ENCODE data around the gene OST4. TPM values are rescaled to one million over a fixed set of nuclear protein-coding genes. Genes with fewer than 3 reads are reported as not detected.

The OST4 gene
- polyA plus RNA-seq, 2 of the 4 experiments (the other 2 are of a cell fraction): 392 to 880 TPM

DNA sequence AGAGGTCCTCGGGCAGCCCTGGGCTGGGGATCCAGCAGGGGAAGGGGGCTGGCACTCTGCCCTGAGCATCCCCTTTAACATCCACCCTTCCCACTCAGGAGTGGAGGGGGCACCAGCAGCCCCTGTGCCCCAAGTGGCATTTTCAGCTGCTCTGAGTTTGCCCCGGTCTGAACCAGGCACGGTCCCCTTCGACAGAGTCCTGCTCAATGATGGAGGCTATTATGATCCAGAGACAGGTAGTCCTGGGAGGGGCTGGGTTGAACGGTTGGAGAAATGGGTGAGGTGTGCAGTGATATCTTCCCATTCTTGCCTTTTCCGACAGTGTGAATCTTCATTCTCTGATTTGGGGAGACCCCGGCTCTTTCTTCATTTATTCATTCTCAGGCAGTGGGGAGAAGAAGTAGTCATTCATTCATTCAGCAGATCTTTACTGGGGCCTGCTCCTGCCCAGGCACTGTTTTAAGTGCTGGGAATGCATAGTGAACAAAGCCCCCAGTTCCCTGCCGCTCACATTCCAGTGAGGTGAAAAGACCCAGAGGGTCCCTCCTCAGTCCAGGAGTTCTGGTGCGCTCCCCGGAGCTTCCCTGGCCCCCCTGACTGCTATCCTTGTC is 13.7 kb upstream of the OST4 start:
- no peaks in the 10 kb centered on the region for H3K9me3 ChIP-seq
- FAIRE-seq (no peak), ATAC-seq (no peak), DNase-seq (ENCODE audit: low read depth in 1 of 2, low spot score in 1 of 2) (no peak)
- peak overlapping the region; percentile 81 for H3K4me2 ChIP-seq
- H3K4me1 ChIP-seq: peaks cover 17% of the 10 kb centered on the region
- H3K27ac ChIP-seq: peak overlapping the region; percentile 90 to 91
- ChIA-PET CTCF (interaction anchor here (0.5 to 15.3 kb wide), 33 partner anchors 8 to 1377 kb away, joined by 3 to 253 read pairs (median 4); partner anchors contain the start of genes ABHD1, AGBL5 and OST4), POLR2A (interaction anchor here (1.0 to 1.5 kb wide), 5 partner anchors 14 to 123 kb away, joined by 3 to 8 read pairs (median 4); partner anchors contain the start of genes AGBL5 and OST4)
- TF ChIP-seq TP53 (CRISPR knock-in tag; IDR thresholded peaks at IDR 0.05) (0 out of 2 replicates have a peak, but pooled peaks have one; percentile 7), BHLHE40 (IDR thresholded peaks at IDR 0.05; ENCODE audit: low read depth, low read length) (no peak)
- peak overlapping the region; percentile 70; the same call in 2 of the 3 replicates for H3K4me3 ChIP-seq
- 54% methylated on average over 10 of the region's 10 CpGs for WGBS (ENCODE audit: missing lambda C conversion rate)

GRCh38 chr2:27084297-27085061 is 13.0 kb upstream of the OST4 start:
- H3K4me3 ChIP-seq: no peak overlapping the region
- TF ChIP-seq POLR2A (IDR thresholded peaks at IDR 0.05; ENCODE audit: low read length) (no peak), JUNB (IDR thresholded peaks at IDR 0.05) (no peak), RNF2 (IDR thresholded peaks at IDR 0.05; ENCODE audit: borderline replicate concordance, low read depth) (no peak), FOSL2 (IDR thresholded peaks at IDR 0.05) (no peak), FOSL2 (CRISPR knock-in tag; IDR thresholded peaks at IDR 0.05) (no peak), BCL3 (IDR thresholded peaks at IDR 0.05) (no peak), KDM5A (IDR thresholded peaks at IDR 0.05) (no peak), ZNF302 (CRISPR knock-in tag; IDR thresholded peaks at IDR 0.05) (no peak), FOSB (CRISPR knock-in tag; IDR thresholded peaks at IDR 0.05) (no peak)
- TF ChIP-seq, protein P1, sequence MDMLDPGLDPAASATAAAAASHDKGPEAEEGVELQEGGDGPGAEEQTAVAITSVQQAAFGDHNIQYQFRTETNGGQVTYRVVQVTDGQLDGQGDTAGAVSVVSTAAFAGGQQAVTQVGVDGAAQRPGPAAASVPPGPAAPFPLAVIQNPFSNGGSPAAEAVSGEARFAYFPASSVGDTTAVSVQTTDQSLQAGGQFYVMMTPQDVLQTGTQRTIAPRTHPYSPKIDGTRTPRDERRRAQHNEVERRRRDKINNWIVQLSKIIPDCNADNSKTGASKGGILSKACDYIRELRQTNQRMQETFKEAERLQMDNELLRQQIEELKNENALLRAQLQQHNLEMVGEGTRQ (IDR thresholded peaks at IDR 0.05): no peak
- peaks cover 17% of the 10 kb centered on the region for H3K4me1 ChIP-seq
- CTCF ChIA-PET: interaction anchor here (0.8 to 15.3 kb wide), 14 partner anchors 8 to 243 kb away, joined by 3 to 253 read pairs (median 6); partner anchors contain the start of genes AGBL5 and OST4
- no peaks in the 10 kb centered on the region for H3K9me3 ChIP-seq
- ATAC-seq (no peak), FAIRE-seq (no peak), DNase-seq (ENCODE audit: low read depth in 1 of 2, low spot score in 1 of 2) (no peak)
- 86% methylated on average over 6 of the region's 6 CpGs for WGBS (ENCODE audit: missing lambda C conversion rate)
- POLR2A ChIA-PET: interaction anchor here (1.2 to 1.5 kb wide), 3 partner anchors 13 to 35 kb away, joined by 3 to 8 read pairs (median 4); partner anchors contain the start of gene OST4
- no peak overlapping the region for H3K4me2 ChIP-seq
- no peak overlapping the region; a peak in 1 of 6 replicates for H3K27ac ChIP-seq

DNA sequence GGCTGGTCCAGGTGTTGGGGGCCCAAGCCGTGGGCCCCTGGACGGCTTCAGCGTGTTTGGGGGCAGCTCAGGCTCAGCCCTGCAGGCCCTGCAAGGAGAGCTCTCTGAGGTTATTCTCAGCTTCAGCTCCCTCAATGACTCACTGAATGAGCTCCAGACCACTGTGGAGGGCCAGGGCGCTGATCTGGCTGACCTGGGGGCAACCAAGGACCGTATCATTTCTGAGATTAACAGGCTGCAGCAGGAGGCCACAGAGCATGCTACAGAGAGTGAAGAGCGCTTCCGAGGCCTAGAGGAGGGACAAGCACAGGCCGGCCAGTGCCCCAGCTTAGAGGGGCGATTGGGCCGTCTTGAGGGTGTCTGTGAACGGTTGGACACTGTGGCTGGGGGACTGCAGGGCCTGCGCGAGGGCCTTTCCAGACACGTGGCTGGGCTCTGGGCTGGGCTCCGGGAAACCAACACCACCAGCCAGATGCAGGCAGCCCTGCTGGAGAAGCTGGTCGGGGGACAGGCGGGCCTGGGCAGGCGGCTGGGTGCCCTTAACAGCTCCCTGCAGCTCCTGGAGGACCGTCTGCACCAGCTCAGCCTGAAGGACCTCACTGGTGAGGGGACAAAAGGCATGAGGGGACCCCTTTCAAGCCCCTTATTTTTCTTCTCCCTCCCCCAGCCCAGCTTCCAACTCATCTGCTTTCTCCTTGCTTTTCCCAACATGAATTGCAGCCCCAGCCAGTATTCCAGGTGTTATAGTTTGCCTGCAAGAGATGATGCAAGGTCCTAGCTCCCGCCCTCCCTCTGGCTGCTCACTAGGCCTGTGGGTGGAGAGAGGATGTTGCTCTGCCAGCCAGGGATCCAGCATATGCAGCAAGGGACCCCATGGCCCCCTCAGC is 12.2 kb upstream of the OST4 start:
- ChIA-PET CTCF (interaction anchor here (0.8 to 15.3 kb wide), 13 partner anchors 7 to 238 kb away, joined by 3 to 253 read pairs (median 9); partner anchors contain the start of genes AGBL5, OST4 and TMEM214), POLR2A (interaction anchor here (0.7 to 3.3 kb wide), 3 partner anchors 12 to 237 kb away, joined by 3 to 18 read pairs (median 4); partner anchors contain the start of genes AGBL5 and OST4)
- Histone ChIP-seq H3K4me3 (no peak overlapping the region), H3K4me2 (no peak overlapping the region), H3K4me1 (peaks cover 17% of the 10 kb centered on the region), H3K9me3 (no peaks in the 10 kb centered on the region), H3K27ac (peak overlapping the region in 1 of 2 experiments; percentile 15; a peak in 1 of 6 replicates)
- FAIRE-seq (no peak), DNase-seq (ENCODE audit: low read depth in 1 of 2, low spot score in 1 of 2) (no peak), ATAC-seq (no peak)
- WGBS (ENCODE audit: missing lambda C conversion rate): 89% methylated on average over 17 of the region's 20 CpGs
- TF ChIP-seq NFE2L2 (conservative IDR thresholded peaks at IDR 0.05; ENCODE audit: low read length): no peak
- no peak for TF ChIP-seq ZSCAN20 (CRISPR knock-in tag; IDR thresholded peaks at IDR 0.05)
- TF ChIP-seq ZNF302 (CRISPR knock-in tag; IDR thresholded peaks at IDR 0.05): no peak
- TF ChIP-seq, protein P1 (IDR thresholded peaks at IDR 0.05): no peak
- TF ChIP-seq, protein P2, sequence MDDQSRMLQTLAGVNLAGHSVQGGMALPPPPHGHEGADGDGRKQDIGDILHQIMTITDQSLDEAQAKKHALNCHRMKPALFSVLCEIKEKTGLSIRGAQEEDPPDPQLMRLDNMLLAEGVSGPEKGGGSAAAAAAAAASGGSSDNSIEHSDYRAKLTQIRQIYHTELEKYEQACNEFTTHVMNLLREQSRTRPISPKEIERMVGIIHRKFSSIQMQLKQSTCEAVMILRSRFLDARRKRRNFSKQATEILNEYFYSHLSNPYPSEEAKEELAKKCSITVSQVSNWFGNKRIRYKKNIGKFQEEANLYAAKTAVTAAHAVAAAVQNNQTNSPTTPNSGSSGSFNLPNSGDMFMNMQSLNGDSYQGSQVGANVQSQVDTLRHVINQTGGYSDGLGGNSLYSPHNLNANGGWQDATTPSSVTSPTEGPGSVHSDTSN (IDR thresholded peaks at IDR 0.05): no peak
- TF ChIP-seq EHMT2 (IDR thresholded peaks at IDR 0.05; ENCODE audit: low read depth): no peak
- no peak for TF ChIP-seq GATA3 (IDR thresholded peaks at IDR 0.05; ENCODE audit: borderline replicate concordance)
- no peak for TF ChIP-seq ESRRA (IDR thresholded peaks at IDR 0.05; ENCODE audit: borderline replicate concordance, low read length)
- TF ChIP-seq BCL3 (IDR thresholded peaks at IDR 0.05): no peak
- no peak for TF ChIP-seq FOXS1 (CRISPR knock-in tag; IDR thresholded peaks at IDR 0.05)
- no peak for TF ChIP-seq KDM1A (IDR thresholded peaks at IDR 0.05; ENCODE audit: low read depth)

All from A549 (cell line).